SH-SY5Y (cell line): ENCODE measurements around the gene SLC6A13.

Experiments used
- GATA2 ChIP-seq: IDR thresholded peaks from 2 replicates; pipeline ENCODE4 v1.6.1; 2011; ENCODE audit warnings: mild to moderate bottlenecking, low read depth, low read length
- GATA3 ChIP-seq: IDR thresholded peaks from 2 replicates; pipeline ENCODE4 v1.6.1; 2011; ENCODE audit warnings: low read depth, mild to moderate bottlenecking, low read length, moderate library complexity

DNA sequence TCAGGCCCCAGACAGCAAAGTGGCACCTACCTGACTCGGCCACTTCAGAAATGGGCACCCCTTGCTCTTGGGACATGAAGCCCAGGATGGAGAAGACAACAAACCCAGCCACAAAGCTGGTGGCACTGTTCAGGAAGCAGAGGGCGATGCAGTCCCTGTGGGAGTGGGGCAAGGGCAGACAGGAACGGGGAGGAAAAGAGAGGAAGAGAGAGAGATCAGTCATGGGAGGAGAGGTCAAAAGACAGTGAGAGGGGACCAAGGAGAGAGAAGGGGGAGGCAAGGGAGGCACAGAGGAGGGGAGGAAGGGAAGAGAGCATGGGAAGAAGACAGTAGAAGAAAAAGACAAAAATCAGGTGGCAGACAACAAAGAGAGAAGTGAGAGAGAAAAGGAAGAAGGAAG lies 65.3 kb downstream of the SLC6A13 start:
- TF ChIP-seq GATA3, result no peak
- no peak for TF ChIP-seq GATA2
